ENCODE results near the gene EIPR1.

EIPR1 gene

GRCh38 chr2:3267869-3268704, 109.5 kb downstream of the EIPR1 start:
- no peak for DNase-seq (ENCODE audit: low spot score)

- DNase-seq (ENCODE audit: low spot score) = no peak
Measured at GRCh38 chr2:3266925-3267867, 110.4 kb downstream of the EIPR1 start.

- no peak for DNase-seq (ENCODE audit: low spot score)
Measured at GRCh38 chr2:3265981-3266924, 111.4 kb downstream of the EIPR1 start.

- DNase-seq (ENCODE audit: low spot score) = no peak
Measured at GRCh38 chr2:3265471-3265870, 112.1 kb downstream of the EIPR1 start.

GRCh38 chr2:3264010-3264744, 113.4 kb downstream of the EIPR1 start:
- no peak for DNase-seq (ENCODE audit: low spot score)

- no peak for DNase-seq (ENCODE audit: low spot score)
Measured at GRCh38 chr2:3263487-3263886, 114.1 kb downstream of the EIPR1 start.

GRCh38 chr2:3262437-3263388, 114.9 kb downstream of the EIPR1 start:
- no peak for DNase-seq (ENCODE audit: low spot score)

GRCh38 chr2:3261511-3261910, 116.1 kb downstream of the EIPR1 start:
- DNase-seq (ENCODE audit: low spot score) = no peak

GRCh38 chr2:3260959-3261358, 116.7 kb downstream of the EIPR1 start:
- no peak for DNase-seq (ENCODE audit: low spot score)

- no peak for DNase-seq (ENCODE audit: low spot score)
Measured at GRCh38 chr2:3257826-3258225, 119.8 kb downstream of the EIPR1 start.

GRCh38 chr2:3257166-3257565, 120.5 kb downstream of the EIPR1 start:
- DNase-seq (ENCODE audit: low spot score) = peak; percentile 75

GRCh38 chr2:3256605-3257004, 121.0 kb downstream of the EIPR1 start:
- DNase-seq (ENCODE audit: low spot score) = no peak

GRCh38 chr2:3256157-3256556, 121.5 kb downstream of the EIPR1 start:
- no peak for DNase-seq (ENCODE audit: low spot score)

GRCh38 chr2:3254442-3254941, 123.1 kb downstream of the EIPR1 start:
- peak; percentile 74 for DNase-seq (ENCODE audit: low spot score)

GRCh38 chr2:3253913-3254441, 123.6 kb downstream of the EIPR1 start:
- DNase-seq (ENCODE audit: low spot score) = no peak

GRCh38 chr2:3251946-3252345, 125.7 kb downstream of the EIPR1 start:
- no peak for DNase-seq (ENCODE audit: low spot score)

- no peak for DNase-seq (ENCODE audit: low spot score)
Measured at GRCh38 chr2:3249476-3249962, 128.1 kb downstream of the EIPR1 start.

GRCh38 chr2:3248754-3249475, 128.7 kb downstream of the EIPR1 start:
- DNase-seq (ENCODE audit: low spot score) = no peak
